Tibial nerve (tissue), 4 donors: ENCODE measurements around the gene DRAXIN. TPM values are rescaled to one million over a fixed set of nuclear protein-coding genes. Genes with fewer than 3 reads are reported as not detected.

Source experiments
- DNase-seq, 2 donors: peaks; one replicate each; pipeline ENCODE4 v3.0.0-alpha.2; 2019; ENCODE audit warnings: low spot score in 2 of 2
- H3K27ac ChIP-seq, 4 donors: fragments of 200-600 bp; sonication (generic) in 3 of 4; one replicate each; pipeline ENCODE4 v1.5.1; 2017 to 2019; ENCODE audit warnings: mild to moderate bottlenecking in 1 of 4
- H3K27me3 ChIP-seq, 2 donors: fragments of 200-600 bp; sonication (generic) in 1 of 2; one replicate each; pipeline versions ENCODE4 v1.5.1 to v1.6.0; 2017 to 2019
- H3K36me3 ChIP-seq, 3 donors: fragments of 200-600 bp; sonication (generic); one replicate each; pipeline ENCODE4 v1.5.1; 2018 to 2019
- H3K4me1 ChIP-seq, 4 donors: fragments of 200-600 bp; sonication (generic) in 3 of 4; one replicate each; pipeline ENCODE4 v1.5.1; 2017 to 2019
- H3K4me3 ChIP-seq, 4 donors: fragments of 200-600 bp; sonication (generic) in 3 of 4; one replicate each; pipeline ENCODE4 v1.5.1; 2017 to 2019; ENCODE audit warnings: mild to moderate bottlenecking in 1 of 4, moderate library complexity in 1 of 4
- H3K9me3 ChIP-seq, 4 donors: fragments of 200-600 bp; sonication (generic) in 3 of 4; one replicate each; pipeline ENCODE4 v1.5.1; 2017 to 2019
- CTCF ChIP-seq, 5 experiments: fragments of 200-600 bp in 3 of 5; fragments of 450-650 bp in 2 of 5; sonication (generic) in 3 of 5; IDR thresholded peaks; one replicate each; pipeline ENCODE4 v1.5.1; 2016 to 2019; ENCODE audit warnings: antibody characterized with exemption in 5 of 5, mild to moderate bottlenecking in 3 of 5, moderate library complexity in 2 of 5
- EP300 ChIP-seq, 2 donors: sonication (generic); formaldehyde crosslinking; IDR thresholded peaks; one replicate each; pipeline ENCODE4 v1.6.1; 2017; ENCODE audit warnings: antibody characterized with exemption in 2 of 2, mild to moderate bottlenecking in 1 of 2
- POLR2A ChIP-seq, 2 donors: fragments of 450-650 bp; IDR thresholded peaks; one replicate each; pipeline ENCODE4 v1.6.1; 2017; ENCODE audit warnings: antibody characterized with exemption in 2 of 2, mild to moderate bottlenecking in 2 of 2, moderate library complexity in 2 of 2
- WGBS, 2 donors: methylation state at CpG; one replicate each; pipeline ENCODE4 v1.1.5; 2018; 5-methylcytosine and 5-hydroxymethylcytosine counted together
- total RNA-seq, 4 donors: library from RNA; depleted of rRNA; stranded (reverse); fragments of >200 nt; gene quantifications; one replicate each; pipeline ENCODE4 v1.1.0, GENCODE V29; 2016

DRAXIN gene
- total RNA-seq, 4 donors from 2014 or later = under 0.01 to 1.2 (median 0.20) TPM; not detected in 1

GRCh38 chr1:11771481-11772043 lies 80.1 kb downstream of the DRAXIN start:
- WGBS, 2 donors = 64 to 69% methylated on average over 10 to 11 of the region's 11 CpGs
- Histone ChIP-seq H3K27me3 (no peaks in the 10 kb centered on the region), H3K27ac (no peak overlapping the region), H3K9me3 (no peaks in the 10 kb centered on the region), H3K4me1 (no peaks in the 10 kb centered on the region), H3K36me3 (no peaks in the 10 kb centered on the region), H3K4me3 (no peak overlapping the region)
- no peak for DNase-seq
- TF ChIP-seq EP300 (IDR thresholded peaks at IDR 0.05) = no peak
- TF ChIP-seq POLR2A (IDR thresholded peaks at IDR 0.05) = no peak
- TF ChIP-seq CTCF (IDR thresholded peaks at IDR 0.05) = no peak

- no peaks in the 10 kb centered on the region for H3K36me3 ChIP-seq
- H3K27me3 ChIP-seq = no peaks in the 10 kb centered on the region
- 52 to 58% methylated on average over 5 of the region's 5 CpGs for WGBS, 2 donors
- H3K4me1 ChIP-seq = no peaks in the 10 kb centered on the region
- TF ChIP-seq CTCF (IDR thresholded peaks at IDR 0.05) (no peak), POLR2A (IDR thresholded peaks at IDR 0.05) (no peak), EP300 (IDR thresholded peaks at IDR 0.05) (no peak)
- no peak overlapping the region for H3K27ac ChIP-seq
- no peak overlapping the region for H3K4me3 ChIP-seq
- DNase-seq = no peak
- H3K9me3 ChIP-seq = no peaks in the 10 kb centered on the region
Measured at GRCh38 chr1:11772458-11772857, 80.9 kb downstream of the DRAXIN start.

- no peak overlapping the region for H3K27ac ChIP-seq
- 86 to 90% methylated on average over 9 of the region's 9 CpGs for WGBS, 2 donors
- no peaks in the 10 kb centered on the region for H3K36me3 ChIP-seq
- DNase-seq = no peak
- TF ChIP-seq POLR2A (IDR thresholded peaks at IDR 0.05) (no peak), CTCF (IDR thresholded peaks at IDR 0.05) (no peak), EP300 (IDR thresholded peaks at IDR 0.05) (no peak)
- no peaks in the 10 kb centered on the region for H3K27me3 ChIP-seq
- no peaks in the 10 kb centered on the region for H3K4me1 ChIP-seq
- no peak overlapping the region for H3K4me3 ChIP-seq
- no peaks in the 10 kb centered on the region for H3K9me3 ChIP-seq
Measured at GRCh38 chr1:11774753-11775152, 83.2 kb downstream of the DRAXIN start.

Other genes with a start within 250 kb of the DRAXIN start
- gene DISP3, start 212.6 kb upstream of the DRAXIN start, total RNA-seq = under 1 TPM in 1 of 4 donors, not detected in 3; 0.59 TPM
- 10 to 100 TPM in 3 of 4 donors, 1 to 10 TPM in 1; 7.5 to 21.0 (median 15.6) TPM for gene FBXO2, start 37.3 kb upstream of the DRAXIN start, total RNA-seq
- 10 to 100 TPM; 24.1 to 59.4 (median 35.7) TPM for gene FBXO44, start 36.8 kb upstream of the DRAXIN start, total RNA-seq
- 10 to 100 TPM in 3 of 4 donors, 1 to 10 TPM in 1; 9.6 to 18.2 (median 13.8) TPM for gene FBXO6, start 27.5 kb upstream of the DRAXIN start, total RNA-seq
- 10 to 100 TPM; 28.2 to 56.1 (median 32.3) TPM for gene MAD2L2, start 10.6 kb upstream of the DRAXIN start, total RNA-seq
- 100 to 1,000 TPM in 1 of 4 donors, 10 to 100 TPM in 3; 35.6 to 118 (median 76.0) TPM for gene AGTRAP, start 44.4 kb downstream of the DRAXIN start, total RNA-seq
- 10 to 100 TPM in 1 of 4 donors, 1 to 10 TPM in 2, not detected in 1; 4.4 to 13.8 (median 5.1) TPM for gene C1orf167, start 70.5 kb downstream of the DRAXIN start, total RNA-seq
- gene MTHFR, start 114.3 kb downstream of the DRAXIN start, total RNA-seq = 10 to 100 TPM; 61.2 to 93.9 (median 69.9) TPM
- 10 to 100 TPM; 24.3 to 30.3 (median 25.6) TPM for gene CLCN6, start 114.5 kb downstream of the DRAXIN start, total RNA-seq
- gene NPPA, start 156.1 kb downstream of the DRAXIN start, total RNA-seq = 1 to 10 TPM in 1 of 4 donors, not detected in 3; 3.0 TPM
- not detected for gene NPPB, start 167.2 kb downstream of the DRAXIN start, total RNA-seq
- gene KIAA2013, start 234.7 kb downstream of the DRAXIN start, total RNA-seq = 10 to 100 TPM; 50.0 to 73.7 (median 55.6) TPM
- gene PLOD1, start 243.0 kb downstream of the DRAXIN start, total RNA-seq = 10 to 100 TPM; 52.8 to 87.9 (median 64.0) TPM